K562 (cell line): ENCODE measurements around the gene LIX1L. TPM values are rescaled to one million over a fixed set of nuclear protein-coding genes. Genes with fewer than 3 reads are reported as not detected.

Experiments
- ATAC-seq: fragments of 200-7000 bp; cut with Tn5 transposase; 3 replicates; pipeline ENCODE4 v1.9.1; 2020; ENCODE audit warnings: moderate library complexity
- BruUV-seq: library from RNA; stranded (reverse); fragments of 400-500 nt; replicated peaks from 2 replicates; lab custom pipeline; 2021; lab: Mats Ljungman, UMichigan
- CTCF ChIA-PET: fragments of 300-600 bp; formaldehyde crosslinking; extraction: SDS; loops from one replicate; lab custom pipeline; 2021; ENCODE audit warnings: low intra/inter-chr PET ratio; lab: Yijun Ruan, JAX
- POLR2A ChIA-PET: fragments of 300-600, 350-650 bp; sonication (Branson Sonifier 250); formaldehyde crosslinking; extraction: SDS; loops from one replicate; lab custom pipeline; 2021; ENCODE audit warnings: antibody characterized with exemption, inconsistent platforms; lab: Yijun Ruan, JAX
- DNase-seq, 4 experiments: peaks; one replicate each; pipeline versions ENCODE4 v3.0.0 to v3.0.0-alpha.2; 2011 to 2018; ENCODE audit warnings: low spot score in 3 of 4, mixed read lengths in 3 of 4; ENCODE audit errors: extremely low read depth in 1 of 4
- FAIRE-seq: peaks from 2 replicates; lab custom pipeline; 2011; peaks lifted over from hg19 to GRCh38; lab: Jason Lieb, UNC
- H2AFZ ChIP-seq: 2 replicates; pipeline ENCODE4 v1.6.0; 2011; ENCODE audit warnings: low read depth, low read length, control low read depth, inconsistent platforms
- H3K27ac ChIP-seq: fragments of 200-600 bp; 3 replicates; pipeline ENCODE4 v1.8.0; 2011; ENCODE audit warnings: low read depth, mild to moderate bottlenecking, control low read depth, inconsistent platforms, low read length, moderate library complexity, mixed read lengths; ENCODE audit errors: extremely low read depth
- H3K27me3 ChIP-seq, 2 experiments: fragments of 300-600 bp in 1 of 2; 2 replicates in 1 of 2; 3 replicates in 1 of 2; pipeline versions ENCODE4 v1.6.0 to v1.8.0; 2011; ENCODE audit warnings: inconsistent platforms in 2 of 2, low read length in 2 of 2, mild to moderate bottlenecking in 1 of 2, mixed read lengths in 1 of 2, moderate library complexity in 1 of 2; ENCODE audit not compliant: control insufficient read depth in 2 of 2, insufficient read depth in 2 of 2
- H3K36me3 ChIP-seq: fragments of 300-600 bp; 3 replicates; pipeline ENCODE4 v1.8.0; 2011; ENCODE audit warnings: mild to moderate bottlenecking, low read length, inconsistent platforms; ENCODE audit not compliant: control insufficient read depth, insufficient read depth
- H3K4me1 ChIP-seq, 2 experiments: fragments of 200-600 bp in 1 of 2; replicated peaks in 1 of 2; 2 replicates in 1 of 2; 3 replicates in 1 of 2; pipeline versions ENCODE4 v1.5.1 to v1.8.0; 2011; ENCODE audit warnings: inconsistent platforms in 2 of 2, low read length in 2 of 2, mild to moderate bottlenecking in 1 of 2, mixed read lengths in 1 of 2, moderate library complexity in 1 of 2; ENCODE audit not compliant: control insufficient read depth in 2 of 2, insufficient read depth in 2 of 2
- H3K4me2 ChIP-seq: 2 replicates; pipeline ENCODE4 v1.6.1; 2011; ENCODE audit warnings: low read length, control low read depth, inconsistent platforms, mixed read lengths; ENCODE audit not compliant: insufficient read depth
- H3K4me3 ChIP-seq: fragments of 200-600 bp; sonication (generic), shearing (Covaris generic); 2 replicates; pipeline ENCODE4 v1.5.1; 2016; ENCODE audit warnings: control low read depth, inconsistent platforms
- H3K79me2 ChIP-seq: fragments of 200-600 bp; 3 replicates; pipeline ENCODE4 v1.8.0; 2011; ENCODE audit warnings: low read length, inconsistent platforms; ENCODE audit not compliant: control insufficient read depth, insufficient read depth
- H3K9ac ChIP-seq, 2 experiments: 2 replicates each; pipeline versions ENCODE4 v1.6.0 to v1.6.1; 2011; ENCODE audit warnings: low read depth in 2 of 2, low read length in 2 of 2, control low read depth in 1 of 2, inconsistent platforms in 1 of 2, mild to moderate bottlenecking in 1 of 2, mixed read lengths in 1 of 2; ENCODE audit not compliant: insufficient read depth in 1 of 2
- H3K9me1 ChIP-seq: one replicate; pipeline ENCODE4 v1.6.0; 2011; ENCODE audit warnings: inconsistent platforms, mild to moderate bottlenecking, low read length, moderate library complexity; ENCODE audit not compliant: control insufficient read depth, insufficient read depth
- H3K9me3 ChIP-seq: replicated peaks from 2 replicates; pipeline ENCODE4 v1.5.1; 2011; ENCODE audit warnings: low read depth, low read length, inconsistent platforms; ENCODE audit not compliant: control insufficient read depth, insufficient read depth
- H4K20me1 ChIP-seq: replicated peaks from 2 replicates; pipeline ENCODE4 v1.6.1; 2011; ENCODE audit warnings: low read length, inconsistent platforms, mixed read lengths; ENCODE audit not compliant: control insufficient read depth, insufficient read depth
- ATF6 ChIP-seq: sonication (generic); formaldehyde crosslinking; IDR thresholded peaks from 2 replicates; pipeline ENCODE4 v1.4.0; 2020; ENCODE audit warnings: mild to moderate bottlenecking, missing genetic modification reagents
- CBFB ChIP-seq: sonication (generic); formaldehyde crosslinking; IDR thresholded peaks from 2 replicates; pipeline ENCODE4 v1.4.0; 2020; ENCODE audit warnings: mild to moderate bottlenecking, missing genetic modification reagents
- CBX5 ChIP-seq: IDR thresholded peaks from 2 replicates; pipeline ENCODE4 v1.6.1; 2014; ENCODE audit warnings: low read depth, borderline replicate concordance
- CHD1 ChIP-seq: fragments of 200-600 bp; sonication (generic); IDR thresholded peaks from one replicate; pipeline ENCODE4 v1.6.1; 2012; ENCODE audit warnings: mild to moderate bottlenecking, moderate library complexity, low read length, inconsistent platforms
- CREB3 ChIP-seq: fragments of 450-650 bp; conservative IDR thresholded peaks from 2 replicates; pipeline ENCODE4 v1.6.1; 2016; ENCODE audit warnings: missing genetic modification characterization, low read depth, mild to moderate bottlenecking, missing compliant biosample characterization, moderate library complexity
- DPF2 ChIP-seq: fragments of 450-650 bp; IDR thresholded peaks from 2 replicates; pipeline ENCODE4 v1.6.1; 2016
- FOXK2 ChIP-seq, 2 experiments: fragments of 450-650 bp; IDR thresholded peaks in 1 of 2; conservative IDR thresholded peaks in 1 of 2; 2 replicates each; pipeline ENCODE4 v1.6.1; 2016; ENCODE audit warnings: low read depth in 2 of 2, mild to moderate bottlenecking in 1 of 2
- GTF2B ChIP-seq: IDR thresholded peaks from 2 replicates; pipeline ENCODE4 v1.6.1; 2011; ENCODE audit not compliant: insufficient read length; ENCODE audit errors: extremely low read depth
- HNRNPUL1 ChIP-seq: fragments of 200-400 bp; formaldehyde crosslinking; IDR thresholded peaks from 2 replicates; pipeline ENCODE4 v1.6.1; 2017; ENCODE audit warnings: low read length
- KDM2B ChIP-seq: fragments of 250-450 bp; sonication (Bioruptor Pico); IDR thresholded peaks from 2 replicates; pipeline ENCODE4 v1.8.0; 2021; ENCODE audit warnings: mild to moderate bottlenecking, moderate library complexity
- RAD21 ChIP-seq, 2 experiments: fragments of 250-450 bp in 1 of 2; fragments of 450-650 bp in 1 of 2; sonication (Bioruptor Pico) in 1 of 2; formaldehyde crosslinking in 1 of 2; IDR thresholded peaks in 1 of 2; conservative IDR thresholded peaks in 1 of 2; 2 replicates each; pipeline versions ENCODE4 v1.4.0 to v1.8.0; 2020 to 2022; ENCODE audit warnings: mild to moderate bottlenecking in 2 of 2, moderate library complexity in 1 of 2
- RCOR1 ChIP-seq, 2 experiments: IDR thresholded peaks; 2 replicates each; pipeline ENCODE4 v1.6.1; 2012; ENCODE audit warnings: low read depth in 2 of 2, low read length in 2 of 2, borderline replicate concordance in 1 of 2, improper control_type of control experiment in 1 of 2
- RFX7 ChIP-seq: fragments of 250-450 bp; sonication (Bioruptor Pico); IDR thresholded peaks from 2 replicates; pipeline ENCODE4 v1.5.1; 2021; ENCODE audit warnings: mild to moderate bottlenecking
- SMARCB1 ChIP-seq: IDR thresholded peaks from 2 replicates; pipeline ENCODE4 v1.6.1; 2011; ENCODE audit warnings: improper control_type of control experiment, low read depth; ENCODE audit not compliant: insufficient read length
- TCF7 ChIP-seq: sonication (generic); IDR thresholded peaks from 2 replicates; pipeline ENCODE4 v1.6.1; 2016; ENCODE audit warnings: antibody characterized with exemption, borderline replicate concordance
- ZKSCAN1 ChIP-seq: fragments of 150-350 bp; IDR thresholded peaks from 2 replicates; pipeline ENCODE4 v1.6.1; 2016; ENCODE audit warnings: low read depth, low read length
- ZNF175 ChIP-seq: fragments of 200-800 bp; sonication (Bioruptor generic); IDR thresholded peaks from 2 replicates; pipeline ENCODE4 v1.6.1; 2016; ENCODE audit warnings: low read depth, mild to moderate bottlenecking, missing genetic modification characterization, missing compliant biosample characterization
- ZNF384 ChIP-seq: IDR thresholded peaks from 2 replicates; pipeline ENCODE4 v1.6.1; 2012; ENCODE audit warnings: low read depth, low read length, improper control_type of control experiment
- ZNF444 ChIP-seq: fragments of 250-450 bp; sonication (Bioruptor Pico); IDR thresholded peaks from 2 replicates; pipeline ENCODE4 v1.4.0; 2020; ENCODE audit warnings: mild to moderate bottlenecking, moderate library complexity
- ZNF583 ChIP-seq: fragments of 250-450 bp; sonication (Bioruptor Pico); IDR thresholded peaks from 2 replicates; pipeline ENCODE4 v1.4.0; 2020
- WGBS: fragments of 100-300 bp; shearing (Covaris generic); methylation state at CpG from one replicate; pipeline ENCODE4 v1.1.6; 2016; ENCODE audit warnings: low coverage, mixed read lengths; ENCODE audit not compliant: insufficient coverage; ENCODE audit errors: missing lambda C conversion rate; 5-methylcytosine and 5-hydroxymethylcytosine counted together
- in situ Hi-C: fragments of 300-500 bp; cut with MboI; formaldehyde crosslinking; loops from 4 replicates; pipeline ENCODE4 v1.15.0; 2018; ENCODE audit warnings: inconsistent platforms, mixed read lengths
- intact Hi-C: fragments of 100-400 bp; cut with micrococcal nuclease; formaldehyde crosslinking; loops from 2 replicates; pipeline ENCODE4 v1.14.2; 2022
- polyA plus RNA-seq, 8 experiments: library from polyadenylated mRNA; depleted of rRNA in 4 of 8; stranded (reverse) in 5 of 8; unstranded in 3 of 8; fragments of >200 nt; fragmentation: Nextera tagmentation in 2 of 8; fragmentation: Illumina TruSeq in 1 of 8; extraction: Ambion mirVana in 2 of 8; extraction: Trizol in 1 of 8; gene quantifications; 2 replicates each; pipeline versions ENCODE4 v1.2.1 to v1.2.3, GENCODE V29; 2011 to 2014; ENCODE audit warnings: inconsistent platforms in 1 of 8, missing spikeins in 1 of 8
- total RNA-seq, 7 experiments: library from RNA; depleted of rRNA in 6 of 7; stranded (reverse); fragments of >200 nt in 6 of 7; fragmentation: Illumina TruSeq in 2 of 7; extraction: Trizol in 2 of 7; gene quantifications; 2 replicates each; pipeline versions ENCODE4 v1.2.1 to v1.2.3, GENCODE V29; 2011 to 2021; ENCODE audit warnings: low replicate concordance in 1 of 7

LIX1L gene
- total and polyA plus RNA-seq, 9 of the 15 experiments (the other 6 are each of a cell fraction or from before 2014, with no cell fraction given) = 4.6 to 26.5 (median 12.5) TPM

GRCh38 chr1:145996433-145997015 is 38.7 kb upstream of the LIX1L start, which contains the start of gene TXNIP:
TSS of gene TXNIP (minus strand) at chr1:145996579. CDS start at chr1:145996266, 313 bp downstream.
- peaks cover 44% of the 10 kb centered on the region for H4K20me1 ChIP-seq
- peaks cover 3% of the 10 kb centered on the region for H3K9me1 ChIP-seq
- H3K27ac ChIP-seq = peak within 1 kb of the TSS; percentile 99
- under 1% methylated on average over 25 of the region's 30 CpGs for WGBS
- ChIA-PET POLR2A (interaction anchor here (0.7 to 14.0 kb wide), 14 partner anchors 10 to 89 kb away, joined by 3 to 320 read pairs (median 6); partner anchors contain the start of genes ANKRD34A, HJV, LIX1L and POLR3GL), CTCF (interaction anchor here (1.4 kb wide), 1 partner anchor 11 kb away, joined by 4 read pairs; no protein-coding TSS in a partner anchor)
- intact Hi-C loops = loop anchor here (1.0 kb wide), 2 partner anchors 11 to 17 kb away; no protein-coding TSS in a partner anchor
- no peaks in the 10 kb centered on the region for H3K9me3 ChIP-seq
- peaks cover 14 to 31% of the 10 kb centered on the region in 2 experiments; a peak in 3 of 5 replicates for H3K4me1 ChIP-seq
- H2AFZ ChIP-seq = peak within 1 kb of the TSS; percentile 81
- in situ Hi-C loops = no loop called here
- no TSS peak for BruUV-seq
- peaks cover 68% of the 10 kb centered on the region for H3K79me2 ChIP-seq
- H3K4me3 ChIP-seq = peak within 1 kb of the TSS; percentile 85
- H3K9ac ChIP-seq = peak within 1 kb of the TSS; percentile 94 to 100
- H3K4me2 ChIP-seq = peak within 1 kb of the TSS; percentile 97
- peaks cover 44% of the 10 kb centered on the region for H3K36me3 ChIP-seq
- peak; percentile 82 for FAIRE-seq
- peak; percentile 71 for ATAC-seq
- no peaks in the 10 kb centered on the region for H3K27me3 ChIP-seq
- peak; percentile 99 to 100 (median 100) for DNase-seq
- no peak for TF ChIP-seq ZKSCAN1
- no peak for TF ChIP-seq SMARCB1
- TF ChIP-seq CBFB (CRISPR knock-in tag) = no peak
- TF ChIP-seq ZNF444 (CRISPR knock-in tag) = no peak
- peak; percentile 81 for TF ChIP-seq CHD1
- no peak for TF ChIP-seq KDM2B (CRISPR knock-in tag)
- TF ChIP-seq TCF7 = no peak
- TF ChIP-seq GTF2B = no peak
- TF ChIP-seq HNRNPUL1 = no peak
- no peak for TF ChIP-seq CREB3
- TF ChIP-seq CBX5 = no peak
- TF ChIP-seq RAD21 (CRISPR knock-in tag; conservative IDR thresholded peaks at IDR 0.05 in 1 of 2, IDR thresholded peaks at IDR 0.05 in 1 of 2) = no peak
- peak; percentile 26; the same call in 1 of the 2 replicates for TF ChIP-seq ZNF175 (CRISPR knock-in tag)
- TF ChIP-seq ZNF384 = no peak
- TF ChIP-seq FOXK2 (conservative IDR thresholded peaks at IDR 0.05 in 1 of 2, IDR thresholded peaks at IDR 0.05 in 1 of 2; ENCODE audit: low read depth in 2 of 2) = peak; percentile 99 to 100
- TF ChIP-seq RFX7 (CRISPR knock-in tag) = no peak
- TF ChIP-seq ATF6 (CRISPR knock-in tag) = 0 out of 2 replicates have a peak, but pooled peaks have one; percentile 32
- TF ChIP-seq ZNF583 (CRISPR knock-in tag) = no peak
- TF ChIP-seq DPF2 = peak; percentile 8; the same call in 1 of the 2 replicates
- TF ChIP-seq RCOR1 (IDR thresholded peaks at IDR 0.05; ENCODE audit: borderline replicate concordance in 1 of 2, low read depth in 2 of 2, low read length in 2 of 2) = peak in 1 of 2 experiments; percentile 69; a peak in 1 of 4 replicates
